Measurements from ENCODE around the gene NAT14.
"Not testable (repeated sequence)": the region's sequence is repeated elsewhere in the genome, so short reads cannot be mapped to it uniquely, and the experiment has no call there.

The NAT14 gene, protein sequence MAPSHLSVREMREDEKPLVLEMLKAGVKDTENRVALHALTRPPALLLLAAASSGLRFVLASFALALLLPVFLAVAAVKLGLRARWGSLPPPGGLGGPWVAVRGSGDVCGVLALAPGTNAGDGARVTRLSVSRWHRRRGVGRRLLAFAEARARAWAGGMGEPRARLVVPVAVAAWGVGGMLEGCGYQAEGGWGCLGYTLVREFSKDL

DNA sequence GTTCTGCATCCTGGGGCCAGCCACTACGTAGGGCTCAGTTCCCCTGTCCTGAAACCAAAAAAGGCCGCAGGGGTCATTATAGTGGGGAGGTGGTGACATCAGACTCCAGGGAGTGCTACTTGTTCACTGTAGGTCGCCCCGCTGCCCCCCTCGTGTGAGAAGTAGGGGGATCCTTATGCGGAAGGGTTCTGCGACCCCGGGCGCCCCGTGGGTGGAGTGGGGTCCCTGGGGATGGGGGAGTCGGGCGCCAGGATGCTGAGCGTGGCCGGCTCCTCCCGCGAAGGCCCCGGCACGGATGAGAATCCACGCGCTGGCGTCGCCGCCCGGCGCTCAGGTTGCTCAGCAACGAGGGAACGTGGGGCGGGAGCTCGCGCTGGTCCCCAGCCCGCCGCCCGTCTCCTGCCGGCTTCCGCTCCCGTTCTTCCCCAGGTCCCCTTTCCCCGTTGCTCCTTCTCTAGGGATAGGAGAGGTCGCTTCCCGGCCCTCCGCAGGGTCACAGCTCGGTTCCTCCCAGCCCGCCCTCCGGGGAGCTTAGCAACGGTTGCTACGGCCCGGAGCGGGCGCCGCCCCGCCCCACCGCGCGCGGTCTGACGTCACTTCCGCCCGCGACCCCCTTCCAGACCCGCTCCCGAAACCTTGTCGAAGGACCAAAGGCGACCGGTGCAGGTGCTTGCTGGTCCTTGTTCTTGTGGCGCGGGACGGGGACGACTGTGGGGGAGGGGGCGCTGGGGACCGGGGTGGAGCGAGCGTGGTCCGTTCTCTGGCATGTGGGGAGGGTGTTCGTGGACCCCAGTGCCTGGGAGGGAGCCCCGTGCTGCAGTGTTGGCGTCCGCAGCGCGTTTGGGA is at the start of gene NAT14:
TSS of gene NAT14 (plus strand) at position 596 of the 846 bp plus-strand sequence. CDS start 521 bp downstream, outside the sequence.
- DNase-seq (ENCODE audit: low read depth, low spot score) = no peak

DNA sequence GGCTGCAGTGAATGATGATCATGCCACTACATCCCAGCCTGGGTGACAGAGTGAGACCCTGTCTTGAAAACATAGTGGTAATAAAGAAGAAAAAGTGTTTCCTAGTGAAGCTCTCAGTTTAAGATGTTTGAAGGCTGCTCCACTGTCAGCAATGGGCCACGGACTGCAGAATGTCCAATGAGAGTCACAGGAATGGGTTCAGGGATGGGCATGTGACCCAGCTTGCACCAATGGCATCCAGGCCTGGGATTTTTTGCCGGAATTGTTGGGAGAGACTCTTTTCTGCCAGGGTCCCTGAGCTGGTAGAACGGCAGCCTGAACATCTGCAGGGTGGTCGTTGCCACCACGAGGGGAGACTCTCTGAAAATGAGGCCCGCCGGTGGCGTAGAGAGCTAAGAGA is 48.1 kb upstream of the NAT14 start:
- DNase-seq (ENCODE audit: low read depth, low spot score) = no peak

DNA sequence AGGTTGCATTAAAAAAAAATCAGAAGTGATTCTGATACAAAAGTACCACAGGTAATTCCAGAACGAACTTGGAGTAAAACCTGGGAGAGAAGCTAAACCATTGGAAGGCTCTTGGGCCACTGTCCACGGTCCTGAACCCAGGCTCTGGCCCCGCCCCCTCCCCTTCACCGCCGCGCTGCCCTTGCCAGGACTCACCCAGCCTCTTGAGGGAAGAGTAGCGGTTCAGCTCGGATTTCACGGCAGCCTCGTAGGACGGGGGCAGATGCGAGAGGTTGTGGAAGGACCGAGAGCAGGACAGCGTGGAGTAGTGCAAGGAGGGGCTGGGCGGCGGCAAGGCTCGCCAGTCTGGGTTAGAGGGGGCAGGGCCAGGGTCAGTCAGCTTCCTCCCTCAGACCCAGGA is 47.6 kb upstream of the NAT14 start:
- no peak for DNase-seq (ENCODE audit: low read depth, low spot score)

DNA sequence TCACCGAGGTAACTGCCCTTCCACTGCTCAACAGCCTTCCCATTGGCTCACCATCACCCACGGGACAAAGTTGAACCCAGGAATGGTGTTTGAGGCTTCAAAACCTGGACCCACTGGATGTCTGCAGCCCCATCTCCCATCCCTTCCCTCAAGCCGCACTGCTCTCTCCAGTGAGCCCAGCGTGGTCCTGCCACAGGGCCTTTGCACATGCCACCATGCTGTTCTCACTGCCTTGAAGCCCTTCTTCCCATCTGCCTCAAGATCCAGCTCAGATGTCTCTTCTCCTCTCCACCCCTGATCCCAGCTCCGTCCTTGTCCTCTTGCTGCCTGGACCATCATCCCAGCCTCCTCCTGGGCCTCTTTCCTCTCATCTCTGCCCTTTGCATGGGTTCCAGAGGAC is 45.9 kb upstream of the NAT14 start:
- DNase-seq (ENCODE audit: low read depth, low spot score) = no peak

DNA sequence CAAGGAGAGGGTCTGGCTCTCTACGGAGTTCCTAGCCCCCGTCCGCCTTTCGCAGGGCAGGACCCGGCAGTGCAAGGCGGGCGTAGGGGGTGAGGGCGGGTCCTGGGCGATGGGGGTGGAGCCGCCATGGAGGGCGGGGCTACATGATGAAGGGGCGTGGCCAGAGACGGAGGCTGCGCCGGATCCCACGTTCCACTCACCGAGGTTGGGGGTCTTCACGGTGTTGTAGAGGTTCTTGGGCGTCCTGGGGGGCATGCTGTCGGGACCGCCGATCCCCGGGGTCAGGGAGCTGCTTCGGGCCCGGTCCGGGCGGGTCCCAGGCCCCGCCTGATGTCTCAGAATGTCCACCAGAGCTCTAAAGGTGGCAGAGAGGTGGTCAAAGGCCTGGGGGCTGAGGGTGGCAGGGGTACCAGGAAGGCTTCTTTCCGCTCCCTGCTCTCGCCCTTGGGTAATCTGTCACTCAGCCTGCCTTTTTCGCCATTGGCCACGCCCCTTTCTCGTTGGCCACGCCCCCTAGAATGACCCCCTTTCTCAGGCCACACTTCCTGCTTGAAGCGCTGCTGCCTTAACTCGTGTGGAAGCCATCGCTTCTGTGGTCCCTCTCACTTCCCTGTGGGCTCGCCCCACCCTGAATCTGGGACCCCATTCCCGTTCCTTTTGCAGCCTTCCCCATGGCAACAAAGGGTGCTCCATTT is 44.4 kb upstream of the NAT14 start:
- DNase-seq (ENCODE audit: low read depth, low spot score) = no peak

DNA sequence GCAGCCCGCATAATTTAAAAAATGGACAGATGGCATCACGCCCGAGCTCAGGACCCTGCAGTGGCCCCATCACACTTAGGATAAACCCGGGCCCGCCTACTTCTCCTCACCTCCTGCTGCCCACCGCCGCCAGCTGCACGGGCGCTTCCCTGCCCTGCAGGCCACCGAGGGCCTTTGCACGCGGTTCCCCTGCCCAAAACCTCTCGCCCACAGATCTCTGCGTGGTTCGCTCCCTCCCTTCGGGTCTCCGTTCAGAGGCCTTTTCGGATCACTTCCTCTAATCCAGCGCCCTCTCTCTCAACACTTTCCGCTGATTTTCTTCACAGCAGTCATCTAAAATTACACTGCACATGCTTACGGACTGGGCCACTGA is 43.7 kb upstream of the NAT14 start:
- DNase-seq (ENCODE audit: low read depth, low spot score) = no peak

DNA sequence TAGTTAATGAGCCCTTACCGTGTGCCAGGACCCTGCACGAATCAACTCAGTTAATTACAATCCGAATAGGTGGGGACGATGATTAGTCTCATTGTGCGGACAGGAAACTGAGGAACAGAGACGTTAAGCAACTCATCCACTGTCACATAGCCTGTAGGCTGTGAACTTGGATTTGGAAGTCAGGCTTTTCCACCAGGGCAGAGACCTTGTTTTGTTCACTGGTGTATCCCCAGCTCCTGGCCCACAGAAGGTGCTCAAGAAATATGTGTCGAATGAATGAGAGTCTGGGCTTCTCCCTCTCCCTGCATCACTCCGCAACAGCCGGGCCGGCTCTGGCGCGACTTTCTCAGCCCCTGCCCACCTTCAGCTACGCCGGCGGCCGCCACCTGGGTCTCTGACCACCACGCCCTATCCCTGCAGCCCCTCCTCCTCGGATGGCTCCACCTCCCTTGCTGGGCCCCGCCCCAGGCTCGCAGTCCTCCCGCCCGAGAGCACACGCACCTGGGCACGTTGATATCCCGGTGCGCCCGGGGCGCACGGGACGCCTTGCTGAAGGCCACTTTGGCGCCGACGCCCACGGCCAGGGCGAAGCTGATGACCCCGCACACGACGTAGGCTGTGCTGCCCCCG is 43.2 kb upstream of the NAT14 start:
- no peak for DNase-seq (ENCODE audit: low read depth, low spot score)

DNA sequence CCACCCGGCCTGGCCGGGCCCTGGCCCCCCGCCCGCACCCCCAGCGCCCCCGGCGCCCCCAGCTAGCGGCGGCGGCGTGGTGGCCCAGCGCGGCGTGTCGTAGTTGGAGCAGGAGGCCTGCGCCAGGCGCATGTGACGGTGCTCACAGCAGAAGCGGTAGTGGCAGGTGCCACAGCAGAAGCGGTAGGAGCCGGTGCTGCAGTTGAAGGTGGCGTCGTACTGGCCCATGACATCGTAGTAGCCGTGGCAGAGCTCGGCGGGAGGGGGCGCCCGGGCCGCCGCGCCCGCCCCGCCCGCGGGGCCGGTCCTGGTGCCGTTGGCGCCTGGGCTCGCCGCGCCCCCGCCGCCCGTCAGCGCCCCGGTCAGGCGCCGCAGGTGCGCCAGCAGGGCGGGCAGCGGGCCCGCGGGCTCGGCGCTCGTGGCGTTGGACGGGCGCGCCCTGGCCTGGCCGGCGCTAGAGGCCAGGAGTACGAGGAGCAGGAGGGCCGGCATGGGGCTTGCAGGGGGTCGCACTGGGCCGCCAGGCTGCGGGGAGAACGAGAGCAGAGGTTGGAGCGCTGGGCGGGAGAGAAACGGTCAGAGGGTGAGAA is 42.5 kb upstream of the NAT14 start:
- DNase-seq (ENCODE audit: low read depth, low spot score) = no peak

DNA sequence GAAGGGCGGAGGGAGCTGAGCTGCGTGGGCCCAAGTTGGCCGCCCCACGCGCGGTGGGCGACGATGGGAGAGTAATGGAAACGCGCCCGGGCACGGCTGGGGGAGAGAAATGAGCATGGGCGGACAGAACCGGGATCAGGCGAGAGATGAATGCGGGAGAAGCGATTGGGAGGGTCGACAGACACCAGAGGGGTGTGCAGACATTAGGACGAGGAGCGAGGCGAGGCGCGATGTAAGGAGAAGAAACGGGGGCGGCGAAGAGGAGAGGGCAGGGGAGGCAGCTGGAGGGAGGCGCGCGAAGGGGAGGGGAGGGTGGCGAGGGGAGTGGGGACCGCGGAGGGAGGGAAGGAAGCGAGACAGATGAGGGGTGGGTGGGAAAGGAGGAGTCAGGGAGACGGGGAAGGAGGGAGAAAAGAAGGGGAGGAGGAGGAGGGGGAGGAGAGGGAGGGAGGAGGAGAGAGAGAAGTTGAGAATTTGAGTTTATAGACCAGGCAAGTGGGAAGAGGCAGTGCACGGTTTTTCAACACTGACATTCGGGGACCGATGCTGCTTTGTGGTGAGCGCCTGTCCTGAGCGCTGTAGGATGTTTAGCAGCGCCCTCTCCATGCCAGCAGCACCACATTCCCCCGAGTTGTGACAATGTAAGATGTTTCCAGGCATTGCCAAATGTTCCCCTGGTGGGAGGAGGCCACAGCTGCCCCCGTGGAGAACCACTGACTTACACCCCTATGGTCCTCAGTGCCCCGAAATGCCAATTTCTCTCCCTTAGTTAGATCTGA is 41.8 kb upstream of the NAT14 start, which contains the start of gene SHISA7:
TSS of gene SHISA7 (minus strand) at position 256 of the 779 bp plus-strand sequence. CDS start 437 bp downstream, outside the sequence.
- DNase-seq (ENCODE audit: low read depth, low spot score) = no peak

DNA sequence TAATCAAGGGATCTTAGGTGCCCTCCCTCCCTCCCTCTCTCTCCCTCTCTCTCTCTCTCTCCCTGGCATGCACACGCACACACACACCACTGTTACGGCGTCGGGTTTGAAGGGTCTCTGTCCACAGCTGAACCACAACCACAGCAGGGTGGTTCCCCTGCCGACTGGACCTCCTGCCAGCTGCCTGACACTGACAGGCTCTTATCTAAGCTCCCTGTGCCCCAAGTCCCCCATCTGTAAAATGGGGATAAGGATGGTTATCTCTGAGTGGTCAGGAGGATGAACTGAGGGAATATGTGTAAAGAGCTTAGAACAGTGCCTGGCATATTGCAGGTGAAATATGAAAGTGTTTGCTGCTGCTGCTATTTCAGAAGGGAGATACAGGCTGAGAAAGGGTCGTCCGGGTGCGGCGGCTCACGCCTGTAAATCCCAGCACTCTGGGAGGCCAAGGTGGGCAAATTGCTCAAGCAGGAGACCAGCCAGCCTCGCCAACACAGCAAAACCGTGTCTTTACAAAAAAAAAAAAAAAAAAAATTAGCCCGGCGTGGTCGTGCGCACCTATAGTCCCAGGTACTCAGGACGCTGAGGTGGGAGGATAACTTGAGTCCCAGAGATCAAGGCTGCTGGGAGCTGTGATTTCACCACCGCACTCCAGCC is 41.0 kb upstream of the NAT14 start:
- DNase-seq (ENCODE audit: low read depth, low spot score) = no peak

DNA sequence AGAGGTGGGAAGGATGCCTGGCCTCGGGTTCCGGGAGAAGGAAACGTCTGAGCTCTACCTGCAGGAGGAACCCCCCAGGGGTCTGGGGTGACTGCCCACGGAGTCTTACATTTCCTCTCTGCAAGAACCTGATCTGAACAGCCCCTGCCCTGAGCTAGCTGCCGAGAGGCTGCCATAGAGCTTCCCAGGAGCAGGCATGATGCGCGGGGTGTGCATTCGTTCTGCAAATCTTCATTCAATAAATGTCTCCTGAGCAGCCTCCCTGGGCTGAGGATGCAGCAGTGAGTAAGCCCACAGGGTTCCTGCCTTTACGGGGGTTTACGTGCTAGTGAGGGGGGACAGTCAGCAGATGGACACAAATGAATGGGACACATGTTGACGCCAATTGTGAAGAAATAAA is 40.3 kb upstream of the NAT14 start:
- DNase-seq (ENCODE audit: low read depth, low spot score) = no peak

DNA sequence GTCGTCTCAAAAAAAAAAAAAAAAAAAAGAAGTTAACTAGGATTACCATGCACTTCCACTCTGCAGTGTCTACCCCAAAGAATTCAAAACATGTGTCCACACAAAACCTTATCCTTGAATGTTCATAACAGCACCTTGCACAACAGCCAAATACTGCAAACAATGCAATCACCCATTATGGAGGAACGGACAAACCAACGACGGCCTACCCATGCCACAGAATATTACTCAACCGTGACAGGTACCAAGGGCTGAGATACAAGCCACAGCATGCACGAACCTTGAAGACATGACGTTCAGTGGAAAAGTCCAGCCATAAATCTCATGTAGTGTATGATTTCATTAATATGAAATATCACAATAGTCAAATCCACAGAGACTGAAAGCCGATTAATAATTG is 38.9 kb upstream of the NAT14 start:
- DNase-seq (ENCODE audit: low read depth, low spot score) = no peak

DNA sequence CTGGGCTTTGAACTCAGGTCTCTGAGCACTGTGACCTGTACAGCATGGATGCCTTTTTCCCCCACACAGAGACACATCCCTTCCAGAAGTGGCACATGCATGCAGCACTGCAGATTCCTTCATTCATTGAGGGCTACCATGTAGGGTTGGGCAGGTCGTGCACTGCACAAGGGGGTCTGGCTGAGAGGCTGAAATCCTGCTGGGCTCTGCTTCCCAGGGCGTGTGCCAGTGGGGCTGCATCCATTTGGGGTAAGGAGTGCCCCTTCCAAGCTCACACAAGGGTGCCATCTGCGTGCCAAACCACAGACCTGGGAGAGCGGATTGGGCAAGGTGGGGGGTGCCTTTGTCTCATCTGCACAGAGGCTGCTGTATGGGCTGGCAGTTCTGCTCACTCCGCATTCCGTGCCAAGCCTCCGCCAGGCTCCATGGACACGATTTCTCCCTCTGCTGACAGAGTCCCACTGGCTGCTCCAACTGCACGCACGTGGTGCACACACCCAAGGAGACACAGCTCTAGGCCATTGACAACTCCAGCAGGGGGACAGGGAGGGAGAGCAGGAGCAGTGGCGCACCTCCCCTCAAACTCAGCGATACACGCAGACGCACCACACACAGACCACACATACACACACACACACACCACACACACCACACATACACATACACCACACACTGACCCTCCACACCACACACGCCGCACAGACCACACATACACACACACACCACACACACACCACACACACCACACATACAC is 37.4 kb upstream of the NAT14 start:
- no peak for DNase-seq (ENCODE audit: low read depth, low spot score)

DNA sequence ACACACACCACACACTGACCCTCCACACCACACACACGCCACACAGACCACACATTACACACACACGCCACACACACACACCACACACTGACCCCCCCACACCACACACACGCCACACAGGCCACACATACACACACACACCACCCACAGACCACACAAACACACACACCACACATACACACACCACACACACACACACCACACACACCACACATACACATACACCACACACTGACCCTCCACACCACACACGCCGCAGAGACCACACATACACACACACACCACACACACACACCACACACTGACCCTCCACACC is 36.9 kb upstream of the NAT14 start:
- DNase-seq (ENCODE audit: low read depth, low spot score) = not testable (repeated sequence)

DNA sequence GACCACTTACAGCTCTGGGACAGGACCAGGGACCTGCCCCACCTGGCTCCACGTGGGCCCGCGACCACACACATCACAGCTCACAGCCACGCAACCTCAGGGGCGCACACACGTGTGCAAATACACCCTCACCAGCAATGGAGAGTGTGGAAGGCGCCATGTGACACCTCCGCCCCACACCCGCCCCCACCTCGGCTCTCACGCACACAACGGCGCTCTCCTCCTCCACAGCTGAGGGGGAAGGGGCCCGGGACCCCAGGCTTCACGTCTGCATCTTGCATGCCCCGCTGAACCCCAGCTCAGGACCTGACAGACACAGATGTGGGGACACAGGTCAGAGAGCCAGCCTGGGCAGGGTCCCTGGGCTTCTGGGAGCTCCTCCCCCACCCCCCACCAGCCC is 35.5 kb upstream of the NAT14 start:
- DNase-seq (ENCODE audit: low read depth, low spot score) = no peak

DNA sequence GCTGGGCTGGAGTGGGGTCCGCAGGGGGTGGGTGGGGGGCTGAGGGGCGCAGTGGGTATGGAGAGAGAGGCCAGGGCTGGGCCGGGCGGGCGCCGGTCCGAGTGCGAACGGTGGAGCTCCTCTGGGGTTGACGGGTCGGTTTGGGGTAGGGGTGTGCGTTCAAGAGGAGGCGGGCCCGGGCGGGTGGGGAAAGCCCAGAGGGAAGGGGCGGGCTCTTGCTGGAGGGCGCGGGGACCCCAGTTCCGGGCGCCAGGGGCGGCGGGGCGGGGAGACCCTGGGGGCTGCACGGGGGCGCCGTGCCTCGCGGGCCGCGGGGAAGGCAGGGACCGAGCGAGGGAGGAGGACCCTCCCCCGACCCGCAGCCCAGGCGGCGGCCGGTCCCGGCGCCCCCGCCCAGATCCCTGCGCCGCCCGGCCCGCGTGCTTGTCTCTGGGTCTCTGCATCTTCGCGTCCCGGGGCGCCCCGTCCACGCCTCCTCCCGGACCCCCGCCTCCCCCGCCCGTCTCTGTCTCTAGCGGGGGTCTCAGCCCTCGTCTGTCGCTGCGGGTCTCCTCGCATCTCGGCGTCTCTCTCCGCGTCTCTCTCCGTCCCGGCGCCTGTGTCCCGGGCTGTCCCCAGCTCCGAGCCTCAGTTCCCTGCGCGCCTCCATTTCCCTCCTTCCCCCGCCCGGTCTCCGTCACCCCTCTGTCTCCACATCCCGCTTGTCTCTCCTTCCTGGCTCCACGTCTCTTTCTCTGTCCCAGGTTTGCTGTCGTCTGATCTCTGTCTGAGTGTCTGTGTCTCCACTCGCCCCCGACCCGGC is 33.6 kb upstream of the NAT14 start:
- no peak for DNase-seq (ENCODE audit: low read depth, low spot score)

DNA sequence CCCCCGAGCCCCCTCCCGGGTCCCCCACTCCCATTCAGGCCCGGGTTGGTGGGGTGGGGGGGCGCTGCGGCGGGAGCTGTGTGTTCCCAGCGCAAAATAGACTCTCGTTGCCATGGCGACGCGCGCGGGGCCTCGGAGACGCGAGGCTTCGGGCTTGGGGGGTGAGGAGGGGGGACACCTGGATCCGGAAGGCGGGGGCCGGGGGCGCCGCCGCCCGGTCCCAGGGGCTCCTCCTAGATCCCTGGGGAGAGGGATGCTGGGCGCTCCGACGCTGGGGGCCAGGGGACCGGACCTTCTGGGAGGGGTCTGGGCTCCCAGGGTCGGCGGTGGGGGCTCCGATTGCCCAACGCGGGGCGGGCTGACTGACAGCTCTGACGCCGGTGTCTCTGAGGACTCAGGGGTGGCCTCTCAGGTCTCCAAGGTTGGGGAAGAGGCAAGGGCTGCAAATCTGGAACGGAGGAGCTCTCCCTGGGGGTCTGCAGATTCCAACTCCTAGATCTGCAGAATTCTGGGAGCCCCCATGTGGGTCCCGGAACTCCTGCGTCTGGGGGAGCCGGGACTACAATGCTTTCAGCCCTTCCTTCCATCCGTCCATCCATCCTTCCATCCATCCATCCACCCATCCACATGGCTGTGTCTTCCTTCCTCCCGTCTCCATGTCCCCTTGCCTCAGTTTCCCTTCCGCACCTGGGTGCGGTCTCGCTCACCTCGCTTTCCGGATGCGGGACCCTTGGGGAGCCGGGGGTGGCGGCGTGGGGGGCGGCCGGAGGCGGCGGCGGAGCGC is 32.8 kb upstream of the NAT14 start:
- no peak for DNase-seq (ENCODE audit: low read depth, low spot score)

DNA sequence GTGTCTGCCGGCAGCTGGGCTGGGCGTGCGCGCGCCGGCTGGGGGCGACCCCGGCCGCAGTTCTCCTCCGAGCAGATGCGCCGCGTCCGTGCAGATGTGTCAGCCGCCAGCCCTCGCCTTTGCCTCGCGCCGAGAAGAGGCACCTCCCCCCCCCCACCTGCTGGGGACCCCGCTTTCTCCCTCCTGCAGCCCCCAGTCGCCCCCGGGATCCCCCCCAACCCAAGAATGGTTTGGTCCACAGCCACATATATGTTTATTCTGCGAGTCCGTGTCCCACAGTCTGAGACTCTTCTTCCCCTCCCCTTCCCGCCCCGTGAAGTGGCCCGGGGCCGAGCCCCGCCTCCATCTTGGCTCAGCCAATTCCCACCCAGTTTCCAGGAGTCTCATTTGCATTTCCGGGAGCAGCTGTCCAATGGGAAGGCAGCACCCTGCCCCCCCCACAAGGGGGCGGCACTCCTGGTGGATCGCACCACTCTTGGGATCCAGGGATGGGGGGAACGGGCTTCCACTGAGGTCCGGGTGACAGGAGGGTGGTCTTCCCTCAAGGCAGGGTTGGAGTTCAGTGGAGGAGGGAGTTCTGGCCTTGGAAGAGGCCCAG is 32.1 kb upstream of the NAT14 start:
- no peak for DNase-seq (ENCODE audit: low read depth, low spot score)

Measured in iPS DF 19.7 (cell line).